ENCODE data around the gene PRKCZ.

- TF ChIP-seq POLR2A (IDR thresholded peaks at IDR 0.05) (no peak), CTCF (IDR thresholded peaks at IDR 0.05) (no peak)
These were observed 40.1 kb downstream of the PRKCZ start for GRCh38 chr1:2090216-2090890.
